ENCODE measurements around the gene IWS1. TPM values are rescaled to one million over a fixed set of nuclear protein-coding genes. Genes with fewer than 3 reads are reported as not detected.

Gene IWS1
- total and polyA plus RNA-seq, 4 donors: 20.3 to 64.5 (median 32.6) TPM

- no peak overlapping the region for H3K4me3 ChIP-seq
- DNase-seq (no peak), ATAC-seq (ENCODE audit: insufficient read depth, low FRiP score) (no peak)
- H3K27me3 ChIP-seq (ENCODE audit: control insufficient read depth in 3 of 3, insufficient read depth in 3 of 3, low read length in 2 of 3): no peaks in the 10 kb centered on the region
- H3K4me1 ChIP-seq (ENCODE audit: control insufficient read depth in 5 of 5, insufficient read depth in 5 of 5, low read length in 5 of 5): peaks cover 0 to 4% (median 0%) of the 10 kb centered on the region in 5 donors
- no peak for TF ChIP-seq CTCF (IDR thresholded peaks at IDR 0.05; ENCODE audit: control extremely low read depth, extremely low read depth)
- peaks cover 27 to 62% (median 51%) of the 10 kb centered on the region in 4 donors for H3K36me3 ChIP-seq (ENCODE audit: control insufficient read depth in 4 of 4, insufficient read depth in 4 of 4, low read length in 4 of 4)
- no peak overlapping the region for H3K9ac ChIP-seq (ENCODE audit: insufficient read depth in 1 of 2, low read length in 2 of 2)
- 91 to 95% methylated on average over 4 of the region's 4 CpGs for WGBS, 2 donors
- H3K27ac ChIP-seq (ENCODE audit: low read depth in 1 of 2, low read length in 1 of 2): no peak overlapping the region
- H3K9me3 ChIP-seq (ENCODE audit: control insufficient read depth in 4 of 4, insufficient read depth in 3 of 4, low read length in 3 of 4): no peaks in the 10 kb centered on the region
Measured at GRCh38 chr2:127490283-127490682, 36.0 kb downstream of the IWS1 start.

GRCh38 chr2:127486247-127487058 lies 39.8 kb downstream of the IWS1 start:
- no peak overlapping the region for H3K4me3 ChIP-seq
- H3K27ac ChIP-seq (ENCODE audit: low read depth in 1 of 2, low read length in 1 of 2): peak overlapping the region in 1 of 2 donors; percentile 54
- no peak overlapping the region for H3K9ac ChIP-seq (ENCODE audit: insufficient read depth in 1 of 2, low read length in 2 of 2)
- DNase-seq: no peak
- no peak for TF ChIP-seq CTCF (IDR thresholded peaks at IDR 0.05; ENCODE audit: control extremely low read depth, extremely low read depth)
- peaks cover 0 to 4% (median 0%) of the 10 kb centered on the region in 5 donors for H3K4me1 ChIP-seq (ENCODE audit: control insufficient read depth in 5 of 5, insufficient read depth in 5 of 5, low read length in 5 of 5)
- H3K27me3 ChIP-seq (ENCODE audit: control insufficient read depth in 3 of 3, insufficient read depth in 3 of 3, low read length in 2 of 3): no peaks in the 10 kb centered on the region
- ATAC-seq (ENCODE audit: insufficient read depth, low FRiP score): no peak
- H3K36me3 ChIP-seq (ENCODE audit: control insufficient read depth in 4 of 4, insufficient read depth in 4 of 4, low read length in 4 of 4): peaks cover 21 to 56% (median 47%) of the 10 kb centered on the region in 4 donors
- 55 to 69% methylated on average over 8 of the region's 8 CpGs for WGBS, 2 donors
- no peaks in the 10 kb centered on the region for H3K9me3 ChIP-seq (ENCODE audit: control insufficient read depth in 4 of 4, insufficient read depth in 3 of 4, low read length in 3 of 4)

GRCh38 chr2:127485694-127486071 lies 40.6 kb downstream of the IWS1 start:
- Histone ChIP-seq H3K27me3 (ENCODE audit: control insufficient read depth in 3 of 3, insufficient read depth in 3 of 3, low read length in 2 of 3) (no peaks in the 10 kb centered on the region), H3K4me3 (no peak overlapping the region), H3K27ac (ENCODE audit: low read depth in 1 of 2, low read length in 1 of 2) (no peak overlapping the region), H3K4me1 (ENCODE audit: control insufficient read depth in 5 of 5, insufficient read depth in 5 of 5, low read length in 5 of 5) (peaks cover 0 to 4% (median 0%) of the 10 kb centered on the region in 5 donors), H3K9me3 (ENCODE audit: control insufficient read depth in 4 of 4, insufficient read depth in 3 of 4, low read length in 3 of 4) (no peaks in the 10 kb centered on the region), H3K9ac (ENCODE audit: insufficient read depth in 1 of 2, low read length in 2 of 2) (no peak overlapping the region), H3K36me3 (ENCODE audit: control insufficient read depth in 4 of 4, insufficient read depth in 4 of 4, low read length in 4 of 4) (peaks cover 27 to 64% (median 48%) of the 10 kb centered on the region in 4 donors)
- TF ChIP-seq CTCF (IDR thresholded peaks at IDR 0.05; ENCODE audit: control extremely low read depth, extremely low read depth): no peak
- DNase-seq (no peak), ATAC-seq (ENCODE audit: insufficient read depth, low FRiP score) (no peak)
- 44 to 69% methylated on average over 5 of the region's 5 CpGs for WGBS, 2 donors

All from lung (tissue), 12 donors.